Upper lobe of left lung (tissue), 4 donors: ENCODE data around the gene TM4SF4.

Experiments
- CTCF ChIP-seq, 6 experiments: fragments of 450-650 bp in 4 of 6; fragments of 200-600 bp in 2 of 6; sonication (generic) in 2 of 6; IDR thresholded peaks; one replicate each; pipeline ENCODE4 v1.5.1; 2016 to 2019; ENCODE audit warnings: antibody characterized with exemption in 6 of 6
- POLR2A ChIP-seq, 4 donors: fragments of 450-650 bp; IDR thresholded peaks; one replicate each; pipeline ENCODE4 v1.5.1; 2016 to 2017; ENCODE audit warnings: antibody characterized with exemption in 4 of 4, mild to moderate bottlenecking in 2 of 4
- POLR2AphosphoS5 ChIP-seq, 2 donors: sonication (generic); formaldehyde crosslinking; IDR thresholded peaks; one replicate each; pipeline ENCODE4 v1.5.1; 2017; ENCODE audit warnings: antibody characterized with exemption in 2 of 2

- TF ChIP-seq POLR2A (IDR thresholded peaks at IDR 0.05) (no peak), CTCF (IDR thresholded peaks at IDR 0.05) (no peak), POLR2AphosphoS5 (IDR thresholded peaks at IDR 0.05) (no peak)
These were observed 9.1 kb upstream of the TM4SF4 start for GRCh38 chr3:149465351-149465883.
